ENCODE results near the gene FHIP2A.
A peak's percentile ranks its signal among the peaks of the same experiment; 100 is the strongest.
"Not testable (repeated sequence)": the region's sequence is repeated elsewhere in the genome, so short reads cannot be mapped to it uniquely, and the experiment has no call there.

The FHIP2A gene, protein sequence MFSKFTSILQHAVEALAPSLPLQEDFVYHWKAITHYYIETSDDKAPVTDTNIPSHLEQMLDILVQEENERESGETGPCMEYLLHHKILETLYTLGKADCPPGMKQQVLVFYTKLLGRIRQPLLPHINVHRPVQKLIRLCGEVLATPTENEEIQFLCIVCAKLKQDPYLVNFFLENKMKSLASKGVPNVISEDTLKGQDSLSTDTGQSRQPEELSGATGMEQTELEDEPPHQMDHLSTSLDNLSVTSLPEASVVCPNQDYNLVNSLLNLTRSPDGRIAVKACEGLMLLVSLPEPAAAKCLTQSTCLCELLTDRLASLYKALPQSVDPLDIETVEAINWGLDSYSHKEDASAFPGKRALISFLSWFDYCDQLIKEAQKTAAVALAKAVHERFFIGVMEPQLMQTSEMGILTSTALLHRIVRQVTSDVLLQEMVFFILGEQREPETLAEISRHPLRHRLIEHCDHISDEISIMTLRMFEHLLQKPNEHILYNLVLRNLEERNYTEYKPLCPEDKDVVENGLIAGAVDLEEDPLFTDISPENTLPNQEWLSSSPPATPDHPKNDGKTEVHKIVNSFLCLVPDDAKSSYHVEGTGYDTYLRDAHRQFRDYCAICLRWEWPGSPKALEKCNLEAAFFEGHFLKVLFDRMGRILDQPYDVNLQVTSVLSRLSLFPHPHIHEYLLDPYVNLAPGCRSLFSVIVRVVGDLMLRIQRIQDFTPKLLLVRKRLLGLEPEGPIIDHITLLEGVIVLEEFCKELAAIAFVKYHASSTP

DNA sequence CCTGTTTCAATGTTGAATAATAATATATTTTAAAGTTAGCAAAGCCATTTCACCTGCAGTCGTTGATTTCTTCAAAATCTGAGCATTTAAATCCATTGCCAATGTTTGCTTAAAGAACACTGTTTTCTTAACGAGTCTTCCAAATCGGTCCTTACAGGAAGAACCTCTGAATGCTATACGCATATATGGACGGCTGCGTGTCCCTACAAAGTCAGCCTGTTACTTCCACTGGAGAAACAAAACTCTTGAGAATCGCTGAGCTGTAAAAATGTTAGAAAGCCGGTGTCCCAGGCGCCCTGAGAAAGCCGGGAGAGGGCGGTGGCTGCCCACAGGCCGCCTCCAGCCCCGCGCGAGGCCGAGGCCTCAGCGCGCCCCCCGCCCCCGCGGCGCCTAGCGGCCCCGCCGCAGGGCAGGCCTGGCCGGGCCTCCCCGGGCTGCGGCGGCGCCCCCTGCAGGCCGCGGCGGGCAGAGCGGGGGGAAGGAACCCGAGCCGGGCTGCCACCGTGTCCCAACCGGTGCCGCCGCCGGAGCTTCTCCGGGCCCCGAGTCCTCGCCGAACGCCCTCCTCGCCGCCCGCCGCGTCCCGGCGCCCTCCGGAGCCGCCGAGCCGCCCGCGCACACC is at the start of gene FHIP2A:
TSS of gene FHIP2A (plus strand) at position 488 of the 622 bp plus-strand sequence. CDS start 299 bp downstream, outside the sequence.
- DNase-seq (ENCODE audit: low read depth, low spot score), result peak; percentile 94

DNA sequence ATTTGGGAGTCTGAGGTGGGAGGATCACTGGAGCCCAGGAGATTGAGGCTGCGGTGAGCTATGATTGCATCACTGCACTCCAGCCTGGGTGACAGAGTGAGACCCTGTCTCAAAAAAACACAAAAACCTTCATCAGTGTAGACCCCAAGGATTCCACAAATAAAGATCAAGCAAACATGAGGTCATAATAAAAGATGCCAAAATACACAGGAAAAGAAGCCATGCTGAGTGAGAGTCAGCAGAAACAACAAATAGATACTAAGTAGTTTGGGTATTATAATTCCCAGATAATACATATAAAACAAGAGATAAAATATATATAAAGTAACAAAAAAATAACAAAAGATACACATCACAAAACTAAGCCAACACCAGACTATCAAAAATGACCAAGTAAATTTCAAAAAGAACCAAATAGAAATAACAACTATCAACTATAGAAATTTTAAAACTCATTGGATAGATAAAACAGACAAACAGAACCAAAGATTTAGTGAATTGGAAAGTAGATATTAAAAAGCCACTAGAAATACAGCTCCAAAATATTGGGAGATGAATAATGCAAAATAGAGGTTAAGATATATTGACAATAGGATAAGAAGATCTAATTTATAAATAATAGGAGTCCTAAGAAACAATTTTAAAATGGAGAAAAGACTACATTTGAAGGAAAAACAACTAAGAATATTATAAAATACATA is 48.9 kb upstream of the FHIP2A start:
- no peak for DNase-seq (ENCODE audit: low read depth, low spot score)

GRCh38 chr10:114773197-114773532 is 48.4 kb upstream of the FHIP2A start:
- no peak for DNase-seq (ENCODE audit: low read depth, low spot score)

GRCh38 chr10:114775082-114775481 is 46.5 kb upstream of the FHIP2A start:
- DNase-seq (ENCODE audit: low read depth, low spot score), result not testable (repeated sequence)

DNA sequence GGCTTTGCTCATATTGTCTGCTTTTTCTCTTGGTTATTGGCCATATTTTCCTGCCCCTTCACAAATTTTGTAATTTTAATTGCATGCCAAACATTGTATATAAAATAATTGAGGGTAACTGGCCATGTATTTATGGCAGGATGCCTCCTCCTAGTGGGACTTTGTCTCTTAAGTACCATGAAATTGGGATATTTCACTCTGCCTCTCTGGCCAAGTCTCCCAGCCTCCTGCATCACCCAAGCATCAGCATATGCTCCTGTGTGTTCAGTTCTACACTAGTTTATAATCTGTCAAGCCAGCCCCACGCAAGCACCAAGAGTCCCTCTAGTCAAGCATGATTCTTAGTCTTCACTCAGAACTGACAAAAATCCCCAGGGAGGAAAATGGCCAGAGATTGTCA is 44.2 kb upstream of the FHIP2A start:
- DNase-seq (ENCODE audit: low read depth, low spot score), result no peak

GRCh38 chr10:114779803-114780576 is 41.6 kb upstream of the FHIP2A start:
- DNase-seq (ENCODE audit: low read depth, low spot score), result peak; percentile 71

DNA sequence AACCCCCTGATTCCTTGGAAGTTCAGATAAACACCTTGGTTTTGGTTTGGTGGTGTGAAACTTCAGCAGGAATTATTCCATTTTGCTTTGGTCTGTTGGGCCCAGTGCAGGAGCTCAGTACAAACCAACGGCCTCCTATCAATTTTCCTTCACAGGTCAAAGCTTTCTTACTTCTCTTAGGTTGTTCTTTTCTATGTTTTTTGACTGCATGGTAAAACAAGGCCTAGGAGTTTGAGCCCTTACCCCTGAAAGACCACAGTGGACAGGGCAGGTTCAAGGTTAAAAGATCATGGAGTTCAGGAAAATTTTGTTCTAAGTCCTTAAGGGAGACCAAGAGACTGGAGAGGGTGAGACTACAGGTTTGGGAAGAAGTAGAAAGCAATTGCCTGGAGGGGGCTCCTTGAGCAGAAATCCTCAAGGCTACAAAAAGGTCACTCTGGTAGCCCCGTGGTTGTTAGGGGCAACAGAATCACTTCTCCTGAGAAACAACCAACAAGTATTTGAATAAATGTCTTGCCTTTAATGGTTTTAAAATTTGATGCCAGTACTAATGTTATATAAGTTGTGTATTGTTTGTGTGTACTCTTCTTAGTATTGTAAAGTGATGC is 40.9 kb upstream of the FHIP2A start:
- DNase-seq (ENCODE audit: low read depth, low spot score), result no peak

GRCh38 chr10:114782666-114783065 is 38.9 kb upstream of the FHIP2A start:
- DNase-seq (ENCODE audit: low read depth, low spot score), result no peak

- no peak for DNase-seq (ENCODE audit: low read depth, low spot score)
These were observed 37.9 kb upstream of the FHIP2A start for GRCh38 chr10:114783686-114784085.

- peak; percentile 61 for DNase-seq (ENCODE audit: low read depth, low spot score)
These were observed 35.1 kb upstream of the FHIP2A start for GRCh38 chr10:114786492-114786891.

- not testable (repeated sequence) for DNase-seq (ENCODE audit: low read depth, low spot score)
These were observed 34.4 kb upstream of the FHIP2A start for GRCh38 chr10:114787131-114787530.

- DNase-seq (ENCODE audit: low read depth, low spot score), result no peak
These were observed 29.8 kb upstream of the FHIP2A start for GRCh38 chr10:114791768-114792167.

- peak; percentile 31 for DNase-seq (ENCODE audit: low read depth, low spot score)
These were observed 26.5 kb upstream of the FHIP2A start for GRCh38 chr10:114795039-114795438.

- no peak for DNase-seq (ENCODE audit: low read depth, low spot score)
These were observed 21.2 kb upstream of the FHIP2A start for GRCh38 chr10:114800361-114800760.

GRCh38 chr10:114801411-114801813 is 20.2 kb upstream of the FHIP2A start:
- no peak for DNase-seq (ENCODE audit: low read depth, low spot score)

DNA sequence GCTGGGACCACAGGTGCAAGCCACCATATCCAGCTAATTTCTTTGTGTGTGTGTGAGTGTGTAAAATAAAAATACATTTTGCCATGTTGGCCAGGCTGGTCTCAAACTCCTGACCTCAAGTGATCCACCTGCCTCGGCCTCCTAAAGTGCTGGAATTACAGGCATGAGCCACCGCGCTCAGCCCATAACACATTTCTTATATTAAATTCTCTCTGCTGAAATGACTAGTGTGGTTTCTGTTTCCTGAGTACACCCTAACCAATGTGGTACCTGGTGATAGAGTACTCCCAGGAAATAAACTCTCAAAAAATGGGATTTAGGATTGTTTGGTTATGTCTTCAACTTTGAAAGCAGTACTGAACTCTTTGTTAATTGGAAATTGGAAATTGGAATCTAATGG is 19.4 kb upstream of the FHIP2A start:
- DNase-seq (ENCODE audit: low read depth, low spot score), result no peak

GRCh38 chr10:114806562-114807391 is 14.8 kb upstream of the FHIP2A start:
- DNase-seq (ENCODE audit: low read depth, low spot score), result no peak

DNA sequence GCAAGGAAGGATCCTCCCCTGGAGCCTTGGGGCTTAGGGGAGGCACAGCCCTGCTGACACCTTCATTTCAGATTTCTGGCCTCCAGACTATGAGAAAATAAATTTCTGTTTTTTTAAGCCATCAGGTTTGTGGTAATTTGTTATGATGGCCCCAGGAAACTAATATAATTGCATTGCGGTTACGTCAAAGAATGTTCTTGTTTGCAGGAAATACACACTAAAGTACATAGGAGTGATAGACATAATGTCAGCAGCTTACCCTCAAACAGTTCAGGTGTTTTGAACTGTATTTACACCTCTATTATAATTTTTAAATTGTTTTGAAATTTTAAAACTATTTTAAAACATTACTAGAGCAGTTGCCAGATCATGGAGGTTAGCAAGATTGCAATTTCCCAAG is 12.6 kb upstream of the FHIP2A start:
- no peak for DNase-seq (ENCODE audit: low read depth, low spot score)

GRCh38 chr10:114810926-114811325 is 10.7 kb upstream of the FHIP2A start:
- no peak for DNase-seq (ENCODE audit: low read depth, low spot score)

- no peak for DNase-seq (ENCODE audit: low read depth, low spot score)
These were observed 9.7 kb upstream of the FHIP2A start for GRCh38 chr10:114811862-114812261.
